Astrocyte (in vitro differentiated cells and primary cell): Measurements from ENCODE around the gene IL1RAPL2. TPM values are rescaled to one million over a fixed set of nuclear protein-coding genes. Genes with fewer than 3 reads are reported as not detected.

ENCODE experiments used
- DNase-seq: peaks from one replicate; pipeline ENCODE4 v3.0.0-alpha.2; 2010; ENCODE audit warnings: low read depth
- FAIRE-seq: peaks from 2 replicates; lab custom pipeline; 2011; peaks lifted over from hg19 to GRCh38; lab: Jason Lieb, UNC
- H2AFZ ChIP-seq: 2 replicates; pipeline ENCODE4 v1.6.0; 2012; ENCODE audit warnings: low read depth, low read length, inconsistent platforms
- H3K27ac ChIP-seq: 2 replicates; pipeline ENCODE4 v1.5.1; 2011; ENCODE audit warnings: low read depth, low read length, inconsistent platforms
- H3K27me3 ChIP-seq: 2 replicates; pipeline ENCODE4 v1.6.0; 2011; ENCODE audit warnings: low read length, inconsistent platforms; ENCODE audit not compliant: insufficient read depth
- H3K36me3 ChIP-seq: 2 replicates; pipeline ENCODE4 v1.5.1; 2011; ENCODE audit warnings: low read length, inconsistent platforms; ENCODE audit not compliant: insufficient read depth
- H3K4me1 ChIP-seq: 2 replicates; pipeline ENCODE4 v1.5.1; 2011; ENCODE audit warnings: low read length, inconsistent platforms; ENCODE audit not compliant: insufficient read depth
- H3K4me2 ChIP-seq: 2 replicates; pipeline ENCODE4 v1.6.0; 2012; ENCODE audit warnings: low read length, inconsistent platforms
- H3K4me3 ChIP-seq: 2 replicates; pipeline ENCODE4 v1.5.1; 2011; ENCODE audit warnings: low read depth, mild to moderate bottlenecking, low read length, inconsistent platforms; ENCODE audit not compliant: insufficient read depth
- H3K79me2 ChIP-seq: 2 replicates; pipeline ENCODE4 v1.6.0; 2012; ENCODE audit warnings: mild to moderate bottlenecking, low read length, inconsistent platforms; ENCODE audit not compliant: insufficient read depth
- H3K9ac ChIP-seq: 2 replicates; pipeline ENCODE4 v1.6.0; 2012; ENCODE audit warnings: mild to moderate bottlenecking, low read length, inconsistent platforms
- H3K9me3 ChIP-seq: 2 replicates; pipeline ENCODE4 v1.5.1; 2012; ENCODE audit warnings: low read depth, mild to moderate bottlenecking, low read length, inconsistent platforms; ENCODE audit not compliant: insufficient read depth
- H4K20me1 ChIP-seq: 2 replicates; pipeline ENCODE4 v1.6.0; 2012; ENCODE audit warnings: low read length, inconsistent platforms; ENCODE audit not compliant: insufficient read depth
- H3K27ac Mint-ChIP-seq: one replicate; pipeline ENCODE4 v1.8.0; 2021; ENCODE audit warnings: mild to moderate bottlenecking, mixed read lengths; ENCODE audit not compliant: unreplicated experiment
- H3K27me3 Mint-ChIP-seq: one replicate; pipeline ENCODE4 v1.8.0; 2021; ENCODE audit warnings: low read depth, mixed read lengths; ENCODE audit not compliant: unreplicated experiment
- H3K36me3 Mint-ChIP-seq: one replicate; pipeline ENCODE4 v1.8.0; 2021; ENCODE audit warnings: low read depth, mixed read lengths; ENCODE audit not compliant: unreplicated experiment
- H3K4me1 Mint-ChIP-seq: one replicate; pipeline ENCODE4 v1.8.0; 2021; ENCODE audit warnings: low read depth, mixed read lengths; ENCODE audit not compliant: unreplicated experiment
- H3K4me3 Mint-ChIP-seq: one replicate; pipeline ENCODE4 v1.8.0; 2021; ENCODE audit warnings: mild to moderate bottlenecking, moderate library complexity, mixed read lengths; ENCODE audit not compliant: unreplicated experiment
- H3K9me3 Mint-ChIP-seq: one replicate; pipeline ENCODE4 v1.8.0; 2021; ENCODE audit warnings: mild to moderate bottlenecking, mixed read lengths; ENCODE audit not compliant: unreplicated experiment
- CTCF ChIP-seq: IDR thresholded peaks from 2 replicates; pipeline ENCODE4 v1.5.1; 2011; ENCODE audit warnings: low read depth, mild to moderate bottlenecking, inconsistent platforms, low read length, moderate library complexity; ENCODE audit not compliant: insufficient read depth
- EZH2 ChIP-seq: IDR thresholded peaks from 2 replicates; pipeline ENCODE4 v1.6.1; 2012; ENCODE audit warnings: mild to moderate bottlenecking, low read length, inconsistent platforms; ENCODE audit not compliant: insufficient read depth
- total RNA-seq: library from RNA; stranded (reverse); gene quantifications from 2 replicates; pipeline ENCODE4 v1.2.1, GENCODE V29; 2021

The IL1RAPL2 gene
- total RNA-seq, 1 donor from 2014 or later: 0.16 TPM

GRCh38 chrX:105550043-105550663 is 984.2 kb downstream of the IL1RAPL2 start:
- TF ChIP-seq CTCF (no peak), EZH2 (no peak)
- no peak for FAIRE-seq

GRCh38 chrX:105552395-105552794 is 986.4 kb downstream of the IL1RAPL2 start:
- FAIRE-seq (peak; percentile 68), DNase-seq (peak; percentile 61)
- Histone ChIP-seq H3K4me2 (peak overlapping the region; percentile 30), H4K20me1 (no peaks in the 10 kb centered on the region), H3K9me3 (no peaks in the 10 kb centered on the region), H3K36me3 (no peaks in the 10 kb centered on the region), H3K4me3 (no peak overlapping the region), H3K27me3 (no peaks in the 10 kb centered on the region), H3K79me2 (no peaks in the 10 kb centered on the region), H3K27ac (no peak overlapping the region), H2AFZ (no peak overlapping the region), H3K4me1 (no peaks in the 10 kb centered on the region), H3K9ac (no peak overlapping the region)
- H3K9me3 Mint-ChIP-seq: no peaks in the 10 kb centered on the region
- H3K27me3 Mint-ChIP-seq: no peaks in the 10 kb centered on the region
- no peaks in the 10 kb centered on the region for H3K36me3 Mint-ChIP-seq
- no peak for TF ChIP-seq EZH2
- peak; percentile 14 for TF ChIP-seq CTCF
- H3K4me3 Mint-ChIP-seq: no peak overlapping the region
- peak overlapping the region; percentile 72 for H3K27ac Mint-ChIP-seq
- H3K4me1 Mint-ChIP-seq: peaks cover 8% of the 10 kb centered on the region

More at GRCh38 chrX:105550043-105550663, 984.2 kb downstream of the IL1RAPL2 start:
- Histone ChIP-seq H3K36me3 (no peaks in the 10 kb centered on the region), H4K20me1 (no peaks in the 10 kb centered on the region), H3K27me3 (no peaks in the 10 kb centered on the region), H3K4me3 (no peak overlapping the region), H3K4me2 (no peak overlapping the region), H3K27ac (no peak overlapping the region), H3K79me2 (no peaks in the 10 kb centered on the region), H3K4me1 (no peaks in the 10 kb centered on the region), H2AFZ (no peak overlapping the region), H3K9me3 (no peaks in the 10 kb centered on the region), H3K9ac (no peak overlapping the region)
- Mint-ChIP-seq H3K27ac (no peak overlapping the region), H3K27me3 (no peaks in the 10 kb centered on the region), H3K9me3 (no peaks in the 10 kb centered on the region), H3K4me1 (peaks cover 8% of the 10 kb centered on the region), H3K4me3 (no peak overlapping the region), H3K36me3 (no peaks in the 10 kb centered on the region)
- DNase-seq: no peak

GRCh38 chrX:105553118-105553517 is 987.1 kb downstream of the IL1RAPL2 start:
- no peak for DNase-seq
- no peaks in the 10 kb centered on the region for H3K36me3 Mint-ChIP-seq
- FAIRE-seq: peak; percentile 81
- no peak overlapping the region for H3K27ac Mint-ChIP-seq
- Histone ChIP-seq H3K9me3 (no peaks in the 10 kb centered on the region), H3K27me3 (no peaks in the 10 kb centered on the region), H3K79me2 (no peaks in the 10 kb centered on the region), H3K4me1 (no peaks in the 10 kb centered on the region), H3K4me3 (no peak overlapping the region), H2AFZ (no peak overlapping the region), H3K4me2 (no peak overlapping the region), H4K20me1 (no peaks in the 10 kb centered on the region), H3K27ac (no peak overlapping the region), H3K36me3 (no peaks in the 10 kb centered on the region), H3K9ac (no peak overlapping the region)
- H3K27me3 Mint-ChIP-seq: no peaks in the 10 kb centered on the region
- peaks cover 8% of the 10 kb centered on the region for H3K4me1 Mint-ChIP-seq
- TF ChIP-seq EZH2: no peak
- TF ChIP-seq CTCF: no peak
- H3K9me3 Mint-ChIP-seq: no peaks in the 10 kb centered on the region
- no peak overlapping the region for H3K4me3 Mint-ChIP-seq
